COR-L47 (cell line): Measurements from ENCODE around the gene WDSUB1.

ENCODE experiments used
- DNase-seq: peaks from one replicate; lab custom pipeline; 2025; lab: John Stamatoyannopoulos, UW

The WDSUB1 gene

GRCh38 chr2:159224061-159224813, 62.3 kb downstream of the WDSUB1 start:
- DNase-seq = no peak

- DNase-seq = no peak
Observed at GRCh38 chr2:159219394-159219998, 67.0 kb downstream of the WDSUB1 start.

GRCh38 chr2:159218389-159218788, 68.1 kb downstream of the WDSUB1 start:
- no peak for DNase-seq

- DNase-seq = no peak
Observed at GRCh38 chr2:159217676-159218075, 68.8 kb downstream of the WDSUB1 start.

- no peak for DNase-seq
Observed at GRCh38 chr2:159215116-159215515, 71.4 kb downstream of the WDSUB1 start.

- DNase-seq = no peak
Observed at GRCh38 chr2:159214325-159214865, 72.1 kb downstream of the WDSUB1 start.

GRCh38 chr2:159213296-159213695, 73.2 kb downstream of the WDSUB1 start:
- DNase-seq = no peak

GRCh38 chr2:159211447-159212396, 74.8 kb downstream of the WDSUB1 start:
- DNase-seq = no peak

- no peak for DNase-seq
Observed at GRCh38 chr2:159209341-159210306, 76.9 kb downstream of the WDSUB1 start.

- no peak for DNase-seq
Observed at GRCh38 chr2:159208438-159208837, 78.1 kb downstream of the WDSUB1 start.

GRCh38 chr2:159206736-159207380, 79.6 kb downstream of the WDSUB1 start:
- DNase-seq = no peak

GRCh38 chr2:159204381-159205144, 81.9 kb downstream of the WDSUB1 start:
- no peak for DNase-seq

GRCh38 chr2:159202568-159203071, 83.9 kb downstream of the WDSUB1 start:
- no peak for DNase-seq

- DNase-seq = no peak
Observed at GRCh38 chr2:159201360-159202063, 85.0 kb downstream of the WDSUB1 start.

GRCh38 chr2:159200498-159200897, 86.0 kb downstream of the WDSUB1 start:
- DNase-seq = no peak

- DNase-seq = no peak
Observed at GRCh38 chr2:159199761-159200465, 86.6 kb downstream of the WDSUB1 start.

- no peak for DNase-seq
Observed at GRCh38 chr2:159199236-159199635, 87.3 kb downstream of the WDSUB1 start.

GRCh38 chr2:159196393-159196925, 90.0 kb downstream of the WDSUB1 start:
- no peak for DNase-seq
